HG02759 (cell line): ENCODE measurements around the gene KLF2.

Experiments
- ATAC-seq: cut with Tn5 transposase; IDR thresholded peaks from one replicate; pipeline ENCODE4 v1.9.1; 2021; ENCODE audit warnings: mild to moderate bottlenecking, moderate library complexity; ENCODE audit not compliant: unreplicated experiment

Gene KLF2

DNA sequence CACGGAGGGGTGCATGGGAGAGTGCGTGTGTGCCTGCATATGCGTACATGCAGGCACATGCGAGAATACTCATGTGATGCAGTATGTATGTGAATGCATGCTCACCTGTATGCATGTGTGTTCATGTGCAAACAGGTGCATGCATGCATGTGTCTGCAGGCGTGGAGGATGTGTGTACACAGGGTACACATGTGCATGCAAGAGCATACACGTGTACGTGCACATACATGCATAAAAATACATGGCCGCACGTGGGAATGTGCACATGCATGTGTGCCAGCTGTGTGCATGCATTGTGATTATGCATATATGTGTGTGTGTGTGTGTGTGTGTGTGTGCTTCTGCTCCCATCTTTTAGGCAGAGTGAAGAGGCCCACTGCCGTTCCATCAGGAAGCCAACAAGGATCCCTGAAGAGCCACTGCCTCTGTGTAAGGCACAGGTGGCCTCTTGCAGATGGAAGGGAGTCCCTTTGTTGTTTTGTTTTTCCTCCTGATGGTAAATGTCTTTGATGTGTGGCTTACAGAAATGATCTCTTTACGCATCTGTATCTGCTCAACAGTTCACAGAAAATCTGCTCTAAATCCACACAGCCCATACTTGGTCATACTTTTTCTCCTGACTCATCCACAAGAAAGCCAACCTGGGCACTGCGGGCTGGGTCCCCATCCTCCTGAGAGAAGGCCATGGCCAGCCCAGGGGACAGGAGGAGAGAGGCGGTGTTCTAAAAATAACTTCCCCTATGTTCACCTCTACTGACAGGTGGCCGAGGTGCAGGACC is 50.7 kb downstream of the KLF2 start:
- no peak for ATAC-seq

DNA sequence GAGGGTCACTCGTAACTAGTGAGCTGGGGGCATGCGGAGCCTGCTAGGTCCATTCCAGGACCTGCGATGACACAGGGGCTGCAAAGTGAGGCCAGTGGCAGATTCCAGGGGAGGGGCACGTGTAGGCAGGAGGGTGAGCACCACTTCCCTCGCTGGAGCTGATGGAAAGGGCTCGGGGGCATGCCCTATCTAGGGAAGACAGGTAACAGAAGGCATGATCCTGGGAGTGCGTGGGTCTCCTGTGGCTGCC is 51.2 kb downstream of the KLF2 start:
- no peak for ATAC-seq

GRCh38 chr19:16376241-16376640 is 51.6 kb downstream of the KLF2 start:
- ATAC-seq, result no peak

GRCh38 chr19:16376649-16377048 is 52.0 kb downstream of the KLF2 start:
- no peak for ATAC-seq

DNA sequence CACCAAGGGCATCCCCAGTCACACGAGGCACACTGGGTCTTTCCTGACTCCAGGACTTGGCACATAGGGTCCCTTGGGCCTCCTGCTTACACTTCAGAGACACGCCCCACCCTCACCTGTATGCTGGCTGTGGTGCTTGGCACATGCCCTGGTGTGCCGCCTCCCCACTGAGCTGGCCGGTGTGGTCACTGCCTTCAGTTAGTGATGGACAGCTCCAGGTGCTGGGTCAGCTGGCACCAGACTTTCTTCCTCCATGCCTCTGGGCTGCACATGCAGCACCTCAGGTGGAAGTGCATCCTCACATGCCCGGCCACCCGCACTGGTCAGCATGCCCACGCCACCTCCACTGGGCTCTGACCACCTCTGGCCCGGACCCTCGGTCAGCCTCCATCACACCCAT is 52.9 kb downstream of the KLF2 start:
- no peak for ATAC-seq
